B cell (primary cell): ENCODE measurements around the gene ZNF638.

ENCODE experiments used
- CTCF ChIP-seq: fragments of 200-600 bp; IDR thresholded peaks from one replicate; pipeline ENCODE4 v1.8.0; 2022; ENCODE audit warnings: antibody characterized with exemption, mild to moderate bottlenecking
- EZH2 ChIP-seq: IDR thresholded peaks from 2 replicates; pipeline ENCODE4 v1.6.1; 2012; ENCODE audit warnings: borderline replicate concordance, low read depth, mild to moderate bottlenecking, moderate library complexity, low read length; ENCODE audit not compliant: insufficient read depth, poor library complexity, severe bottlenecking

GRCh38 chr2:71482055-71482454 is 150.5 kb downstream of the ZNF638 start:
- TF ChIP-seq CTCF, result no peak
- no peak for TF ChIP-seq EZH2
